Cardiac fibroblast (primary cell): Measurements from ENCODE around the gene BZW1.

ENCODE experiments used
- DNase-seq, 2 donors: peaks; one replicate each; pipeline versions ENCODE4 v3.0.0 to v3.0.0-alpha.2; 2010; ENCODE audit warnings: low read depth in 2 of 2
- H3K4me3 ChIP-seq, 2 donors: replicated peaks in 1 of 2; 1 replicate in 1 of 2; 2 replicates in 1 of 2; pipeline ENCODE4 v1.5.1; 2011; ENCODE audit warnings: low read depth in 2 of 2, low read length in 2 of 2, mild to moderate bottlenecking in 2 of 2, moderate library complexity in 1 of 2
- TF ChIP-seq, protein P1 (sequence below): IDR thresholded peaks from one replicate; pipeline ENCODE4 v1.5.1; 2011; ENCODE audit warnings: low read depth, mild to moderate bottlenecking, low read length, inconsistent platforms

Gene BZW1

DNA sequence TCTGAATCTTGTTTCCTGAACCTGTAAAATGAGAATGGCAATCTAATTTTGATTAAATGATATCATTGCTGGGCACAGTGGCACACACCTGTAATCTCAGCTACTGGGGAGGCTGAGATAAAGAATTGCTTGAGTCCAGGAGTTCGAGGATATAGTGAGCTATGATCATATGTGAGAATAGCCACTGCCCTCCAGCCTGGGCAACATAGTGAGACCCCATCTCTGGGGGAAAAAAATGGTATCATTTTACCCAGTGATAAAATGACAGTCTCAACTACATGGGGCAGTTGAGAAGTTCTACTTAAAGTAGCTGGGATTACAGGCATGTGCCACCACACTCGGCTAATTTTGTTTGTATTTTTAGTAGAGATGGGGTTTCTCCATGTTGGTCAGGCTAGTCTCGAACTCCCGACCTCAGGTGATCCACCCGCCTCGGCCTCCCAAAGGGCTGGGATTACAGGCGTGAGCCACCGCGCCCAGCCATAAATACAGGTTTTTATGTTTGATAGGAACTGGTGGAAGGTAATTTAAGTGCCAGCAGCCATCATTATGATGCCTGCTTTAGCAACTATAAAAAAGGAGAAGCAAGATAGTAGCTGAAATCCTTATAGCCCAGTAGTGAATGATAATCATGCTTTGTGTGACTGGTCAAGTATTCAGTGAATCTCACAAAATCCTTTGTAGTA lies 17.0 kb downstream of the BZW1 start:
- no peak for DNase-seq
- TF ChIP-seq, protein P1, sequence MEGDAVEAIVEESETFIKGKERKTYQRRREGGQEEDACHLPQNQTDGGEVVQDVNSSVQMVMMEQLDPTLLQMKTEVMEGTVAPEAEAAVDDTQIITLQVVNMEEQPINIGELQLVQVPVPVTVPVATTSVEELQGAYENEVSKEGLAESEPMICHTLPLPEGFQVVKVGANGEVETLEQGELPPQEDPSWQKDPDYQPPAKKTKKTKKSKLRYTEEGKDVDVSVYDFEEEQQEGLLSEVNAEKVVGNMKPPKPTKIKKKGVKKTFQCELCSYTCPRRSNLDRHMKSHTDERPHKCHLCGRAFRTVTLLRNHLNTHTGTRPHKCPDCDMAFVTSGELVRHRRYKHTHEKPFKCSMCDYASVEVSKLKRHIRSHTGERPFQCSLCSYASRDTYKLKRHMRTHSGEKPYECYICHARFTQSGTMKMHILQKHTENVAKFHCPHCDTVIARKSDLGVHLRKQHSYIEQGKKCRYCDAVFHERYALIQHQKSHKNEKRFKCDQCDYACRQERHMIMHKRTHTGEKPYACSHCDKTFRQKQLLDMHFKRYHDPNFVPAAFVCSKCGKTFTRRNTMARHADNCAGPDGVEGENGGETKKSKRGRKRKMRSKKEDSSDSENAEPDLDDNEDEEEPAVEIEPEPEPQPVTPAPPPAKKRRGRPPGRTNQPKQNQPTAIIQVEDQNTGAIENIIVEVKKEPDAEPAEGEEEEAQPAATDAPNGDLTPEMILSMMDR = no peak
- H3K4me3 ChIP-seq = no peak overlapping the region

DNA sequence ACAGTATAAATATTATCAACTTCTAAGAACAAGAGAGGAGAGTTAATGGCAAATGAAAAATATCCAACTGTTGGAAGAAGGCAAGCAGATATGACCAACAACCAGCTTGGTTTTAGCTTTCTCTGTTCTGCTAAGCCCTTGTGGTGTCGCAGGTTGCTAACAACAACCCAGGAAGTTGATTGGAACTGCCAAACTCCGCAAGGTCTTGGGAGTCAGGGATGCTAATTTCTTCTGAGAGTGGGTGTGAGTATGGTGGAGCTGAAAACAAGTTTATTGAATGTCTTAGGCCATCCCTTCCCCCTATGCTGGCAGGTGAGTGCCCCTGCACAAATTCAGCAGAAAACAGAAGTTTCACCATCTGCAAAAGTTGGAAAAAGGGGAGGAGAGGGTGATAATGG lies 17.5 kb downstream of the BZW1 start:
- DNase-seq = no peak
- TF ChIP-seq, protein P1 = no peak
- no peak overlapping the region for H3K4me3 ChIP-seq

DNA sequence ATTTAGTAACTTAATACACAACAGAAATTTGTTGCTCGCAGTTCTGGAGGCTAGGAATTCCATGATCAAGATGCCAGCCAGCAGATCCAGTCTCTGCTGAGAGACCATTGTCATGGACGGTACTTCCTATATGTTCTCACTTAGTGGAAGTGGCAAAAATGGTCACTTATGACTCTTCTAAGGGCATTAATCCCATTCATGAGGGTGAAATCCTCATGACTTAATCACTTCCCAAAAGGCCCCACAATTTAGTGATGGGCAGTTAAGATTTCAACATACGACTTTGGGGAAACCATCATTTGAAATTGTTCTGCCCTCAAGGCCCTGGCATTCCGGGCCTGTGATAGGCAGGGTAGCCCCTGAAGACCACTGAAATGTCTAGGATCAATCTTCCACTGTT lies 23.0 kb downstream of the BZW1 start:
- TF ChIP-seq, protein P1 = no peak
- no peak overlapping the region for H3K4me3 ChIP-seq

DNA sequence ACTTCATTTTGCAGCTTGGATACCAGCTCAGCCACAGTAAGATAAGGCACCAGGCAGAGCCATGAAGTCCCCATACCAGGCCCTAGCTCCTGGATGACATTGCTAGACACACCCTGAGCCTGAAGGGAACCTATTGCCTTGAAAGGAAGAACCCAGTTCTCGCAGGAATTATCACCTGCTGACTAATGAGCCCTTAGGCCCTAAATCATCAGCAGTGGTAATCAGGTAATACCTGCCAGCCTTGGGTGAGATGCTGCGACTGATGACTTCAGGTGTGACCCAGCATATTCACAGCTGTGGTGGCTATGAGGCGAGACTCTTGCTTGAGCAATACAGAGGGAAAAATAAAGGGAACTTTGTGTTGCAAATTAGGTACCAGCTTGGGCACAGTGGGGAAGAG lies 27.8 kb downstream of the BZW1 start:
- DNase-seq = no peak
- H3K4me3 ChIP-seq = no peak overlapping the region
- TF ChIP-seq, protein P1 = no peak

More for the DNA sequence above, 23.0 kb downstream of the BZW1 start:
- DNase-seq = no peak

- no peak overlapping the region for H3K4me3 ChIP-seq
- TF ChIP-seq, protein P1 = no peak
- DNase-seq = no peak
These were observed 32.6 kb downstream of the BZW1 start for GRCh38 chr2:200843993-200844948.

GRCh38 chr2:200845194-200845593 lies 33.5 kb downstream of the BZW1 start:
- no peak overlapping the region for H3K4me3 ChIP-seq

More at GRCh38 chr2:200845194-200845593, 33.5 kb downstream of the BZW1 start:
- DNase-seq = no peak
- TF ChIP-seq, protein P1 = no peak
